Stimulated activated CD4-positive, alpha-beta T cell treated with anti-CD3 and anti-CD28 coated beads, Interleukin-4, amount 100 ng/mL, for 4 hours (primary cell): ENCODE data around the gene R3HDM4.

Source experiments
- DNase-seq, 2 experiments: peaks; one replicate each; pipeline ENCODE4 v3.0.0-alpha.2; 2020

Gene R3HDM4

DNA sequence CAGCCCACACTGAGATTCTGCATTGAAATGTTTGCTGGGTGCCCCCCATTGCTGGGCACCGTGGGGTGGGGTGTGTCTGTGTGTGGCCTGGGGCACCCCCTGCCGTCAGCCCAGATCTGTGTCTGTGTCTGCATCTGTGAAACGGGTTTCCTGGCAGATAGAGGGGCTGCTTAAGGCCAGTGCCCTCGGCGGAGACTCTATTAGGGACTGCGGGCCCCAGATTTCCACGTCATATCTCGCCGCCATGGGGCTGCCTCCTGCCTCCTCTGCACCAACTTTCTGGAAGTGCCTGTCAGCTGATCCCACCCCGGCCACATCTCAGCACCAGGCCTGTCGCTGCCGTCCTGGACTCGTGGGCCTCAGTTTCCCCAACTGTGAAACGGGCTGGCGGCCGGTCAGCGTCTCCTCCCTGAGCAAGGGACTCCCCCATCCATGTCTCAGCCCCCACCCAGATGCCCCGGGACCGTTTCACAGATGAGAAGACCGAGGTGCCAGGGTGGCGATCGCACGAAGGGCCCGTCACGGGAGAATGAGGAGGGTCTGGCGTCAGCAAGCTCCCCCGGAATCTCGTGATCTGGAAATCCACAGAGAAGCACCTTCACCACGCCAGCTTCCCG lies 34.2 kb upstream of the R3HDM4 start:
- DNase-seq, result no peak

DNA sequence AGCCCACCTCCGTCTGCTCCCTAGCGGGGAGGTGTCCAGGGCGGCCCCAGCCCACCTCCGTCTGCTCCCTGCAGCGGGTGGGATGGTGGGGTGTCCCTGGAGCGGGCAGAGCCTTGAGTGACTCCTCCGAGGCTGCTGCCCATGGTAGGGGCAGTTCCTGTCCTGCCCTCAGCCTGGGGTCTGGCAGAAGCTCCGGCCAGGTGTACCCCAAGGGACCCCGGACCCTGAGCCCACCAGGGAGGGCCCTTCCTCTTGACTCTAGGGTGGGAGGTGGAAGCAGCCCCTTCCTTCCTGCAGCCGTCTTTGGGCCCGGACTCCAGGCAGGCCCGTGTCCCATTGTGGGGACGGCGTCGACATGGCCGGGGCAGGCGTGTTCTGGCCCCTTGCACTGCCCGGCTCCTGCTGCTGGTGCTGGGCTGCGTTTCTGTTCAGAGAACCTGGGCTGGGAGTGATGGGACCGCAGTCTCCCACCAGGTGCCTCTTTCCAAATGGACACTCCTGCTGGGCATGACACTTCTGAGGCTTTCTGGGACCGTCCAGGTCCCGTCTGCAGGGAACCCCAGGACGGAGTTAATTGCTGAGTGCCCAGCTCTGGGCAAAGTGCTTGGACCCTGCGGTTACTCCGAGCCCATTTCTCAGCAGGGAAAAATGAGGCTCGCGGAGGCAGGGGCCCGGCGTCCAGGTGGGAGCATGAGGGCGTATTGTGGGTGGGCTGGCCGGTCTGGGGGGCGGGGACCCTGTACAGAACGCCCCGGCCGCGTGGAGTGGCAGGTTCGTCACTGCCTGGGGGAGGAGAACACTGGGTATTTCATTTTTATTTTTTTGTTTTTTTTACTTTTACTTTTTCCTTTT lies 32.6 kb upstream of the R3HDM4 start:
- DNase-seq, result no peak

GRCh38 chr19:944663-945241 lies 31.7 kb upstream of the R3HDM4 start:
- DNase-seq, result no peak

- DNase-seq, result no peak
Observed at GRCh38 chr19:944171-944567, 31.1 kb upstream of the R3HDM4 start.

DNA sequence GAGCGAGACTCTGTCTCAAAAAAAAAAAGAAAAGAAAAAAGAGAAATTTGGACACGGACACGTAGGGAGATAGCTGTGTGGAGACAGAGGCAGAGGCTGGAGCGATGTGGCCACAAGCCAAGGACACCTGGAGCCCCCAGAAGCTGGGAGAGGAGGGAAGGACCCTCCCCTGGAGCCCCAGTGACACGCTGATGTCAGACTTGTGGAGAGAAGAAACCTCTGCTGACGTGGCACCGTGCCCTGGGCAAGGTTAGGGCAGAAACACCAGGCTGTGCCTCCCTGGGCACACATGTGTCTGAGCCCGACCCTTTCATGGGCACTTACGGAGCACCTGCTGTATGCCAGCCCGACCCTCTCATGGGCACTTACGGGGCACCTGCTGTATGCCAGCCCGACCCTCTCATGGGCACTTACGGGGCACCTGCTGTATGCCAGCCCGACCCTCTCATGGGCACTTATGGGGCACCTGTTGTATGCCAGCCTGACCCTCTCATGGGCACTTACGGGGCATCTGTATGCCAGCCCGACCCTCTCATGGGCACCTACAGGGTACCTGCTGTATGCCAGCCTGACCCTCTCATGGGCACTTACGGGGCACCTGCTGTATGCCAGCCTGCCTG lies 30.6 kb upstream of the R3HDM4 start:
- DNase-seq, result no peak

GRCh38 chr19:942133-942645 lies 29.2 kb upstream of the R3HDM4 start:
- DNase-seq, result no peak

DNA sequence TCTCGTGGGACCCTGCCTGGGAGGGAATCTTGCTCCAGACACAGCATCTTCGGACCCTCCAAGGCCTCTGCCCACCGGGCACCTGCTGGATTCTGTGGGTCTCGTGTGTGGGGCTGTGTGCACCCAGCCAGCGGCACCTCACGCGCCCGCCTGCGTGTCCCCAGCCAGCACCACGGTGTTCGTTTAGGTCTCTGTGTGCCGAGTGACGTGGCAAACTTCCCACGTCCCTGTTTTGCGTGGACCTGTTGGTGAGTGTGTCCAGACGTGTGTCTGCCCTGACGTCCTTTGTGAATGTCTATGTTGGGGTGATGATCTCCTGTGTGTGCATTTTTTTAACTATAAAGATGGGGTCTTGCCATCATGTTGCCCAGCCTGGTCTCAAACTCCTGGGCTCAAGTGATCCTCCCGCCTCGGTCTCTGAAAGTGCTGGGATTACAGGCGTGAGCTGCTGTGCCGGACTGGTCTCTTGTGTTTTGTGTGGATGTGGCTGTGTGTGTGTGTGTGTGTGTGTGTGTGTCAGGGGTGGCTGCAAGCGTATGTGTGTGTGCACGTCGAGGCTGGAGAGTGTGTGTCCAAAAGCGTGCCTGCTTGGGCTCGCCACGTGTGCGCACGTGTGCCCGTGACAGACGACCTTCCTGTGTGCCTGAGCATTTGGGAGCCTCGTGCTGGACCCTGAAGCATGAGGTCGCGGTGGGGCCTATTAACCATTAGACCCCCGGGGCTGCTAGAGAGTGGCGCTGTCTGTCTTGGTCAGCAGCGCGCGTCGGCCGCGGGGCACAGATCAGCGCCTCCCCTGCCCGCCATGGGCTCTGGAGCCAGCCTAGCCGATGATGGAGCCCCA lies 28.5 kb upstream of the R3HDM4 start:
- DNase-seq, result no peak

DNA sequence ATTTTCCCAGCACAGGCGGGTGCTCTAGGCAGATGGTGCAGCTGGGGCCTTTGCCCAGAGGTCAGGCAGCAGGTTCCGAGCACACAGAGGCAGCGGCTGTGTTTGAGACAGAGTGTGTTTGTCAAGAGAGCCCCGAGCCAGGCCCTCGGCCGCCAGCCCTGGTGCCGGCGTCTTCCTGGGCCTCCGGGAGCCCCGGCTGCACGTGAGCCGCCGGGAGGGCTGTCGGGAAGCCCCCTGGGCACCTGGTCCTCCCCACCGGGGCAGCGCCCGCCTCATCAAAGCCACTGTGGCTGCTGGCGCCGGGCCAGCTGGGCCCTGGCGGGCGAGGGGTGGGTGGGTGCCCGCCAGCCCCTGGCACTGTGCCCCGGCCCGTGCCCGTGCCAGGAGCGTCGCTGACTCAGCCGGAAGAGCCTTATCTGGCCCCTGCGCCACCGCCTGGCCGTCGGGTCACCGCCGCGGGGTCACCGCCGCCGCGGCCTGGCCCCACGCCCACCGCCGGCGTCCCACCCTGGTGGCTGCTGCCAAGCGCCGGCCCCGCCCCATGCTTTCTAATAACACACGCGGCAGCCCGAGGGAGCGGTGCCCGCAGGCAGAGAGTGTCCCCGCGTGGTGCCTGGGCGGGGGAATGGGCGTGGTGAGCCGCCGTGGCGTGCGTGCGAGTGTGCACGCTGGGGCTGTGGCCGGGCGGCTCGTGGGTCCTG lies 27.7 kb upstream of the R3HDM4 start:
- peak; percentile 62 to 68 for DNase-seq

DNA sequence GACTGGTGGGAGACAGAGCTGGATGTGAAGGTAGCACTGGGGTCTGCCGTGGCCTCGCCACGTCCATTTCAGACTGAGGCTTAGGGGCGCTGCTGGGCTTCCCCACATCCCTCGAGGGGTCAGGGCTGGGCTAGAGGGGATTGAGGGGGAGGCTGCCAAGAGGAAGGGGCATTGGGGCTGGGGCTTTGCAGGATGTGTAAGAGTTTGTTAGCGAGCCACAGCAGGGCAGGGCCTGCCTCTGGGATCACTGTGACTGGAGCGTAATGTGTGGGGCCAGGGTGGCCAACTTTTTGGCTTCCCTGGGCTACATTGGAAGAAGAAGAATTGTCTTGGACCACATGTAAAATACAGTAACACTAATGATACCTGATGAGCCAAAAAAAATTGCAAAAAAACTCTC lies 26.9 kb upstream of the R3HDM4 start:
- DNase-seq, result no peak

- no peak for DNase-seq
Observed at GRCh38 chr19:939439-939838, 26.4 kb upstream of the R3HDM4 start.

DNA sequence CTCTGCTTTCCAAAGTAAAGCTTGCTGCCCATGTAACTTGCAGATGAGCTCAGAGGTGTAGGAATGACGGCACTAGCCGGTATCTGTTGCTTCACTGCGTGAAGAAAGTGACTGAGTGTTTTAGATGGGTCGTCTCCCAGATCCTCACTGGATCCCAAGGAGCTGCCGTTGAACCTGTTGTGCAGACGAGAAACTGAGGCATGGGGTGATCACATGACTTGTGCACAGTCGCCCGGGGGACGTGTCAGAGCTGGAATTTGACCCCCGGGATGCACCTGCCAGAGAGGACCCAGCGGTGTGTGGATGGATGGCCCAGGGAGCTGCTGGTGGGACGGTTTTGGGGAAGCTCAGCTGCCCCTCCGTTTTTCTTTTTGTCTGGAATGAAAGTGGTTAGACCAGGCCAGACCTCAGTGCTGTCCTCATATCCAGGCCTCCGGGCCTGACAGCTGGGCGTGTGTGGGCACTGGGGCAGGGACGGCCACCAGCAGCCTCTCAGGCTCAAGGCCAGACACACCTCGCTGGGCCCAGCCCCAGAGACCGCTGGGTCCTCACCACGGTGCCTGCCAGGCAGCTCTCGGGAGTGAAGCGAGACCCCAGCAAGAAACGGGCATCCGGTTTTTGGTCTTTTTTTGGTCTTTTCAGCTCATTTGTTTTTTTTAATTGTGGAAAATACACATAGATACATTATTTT lies 25.4 kb upstream of the R3HDM4 start:
- DNase-seq, result no peak

DNA sequence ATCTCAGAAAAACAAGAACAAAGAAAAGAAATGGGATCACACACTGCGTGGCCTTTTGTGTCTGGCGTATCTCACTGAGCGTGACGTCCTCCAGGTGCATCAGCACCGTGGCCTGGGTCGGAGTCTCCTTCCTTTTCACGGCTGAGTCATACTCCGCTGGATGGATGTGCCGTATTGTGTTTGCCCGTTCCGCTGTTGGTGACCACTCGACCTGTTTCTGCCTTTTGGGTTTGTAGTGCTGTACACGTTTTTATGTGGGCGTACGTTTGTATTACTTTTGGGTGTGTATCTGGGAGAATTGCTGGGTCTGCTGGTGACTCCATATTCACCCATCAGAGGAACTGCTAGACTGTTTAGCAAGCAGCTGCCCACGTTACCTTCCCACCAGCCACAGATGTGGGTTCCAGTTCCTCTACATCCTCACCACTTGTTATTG lies 24.3 kb upstream of the R3HDM4 start:
- DNase-seq, result peak in 1 of 2 experiments; percentile 63

DNA sequence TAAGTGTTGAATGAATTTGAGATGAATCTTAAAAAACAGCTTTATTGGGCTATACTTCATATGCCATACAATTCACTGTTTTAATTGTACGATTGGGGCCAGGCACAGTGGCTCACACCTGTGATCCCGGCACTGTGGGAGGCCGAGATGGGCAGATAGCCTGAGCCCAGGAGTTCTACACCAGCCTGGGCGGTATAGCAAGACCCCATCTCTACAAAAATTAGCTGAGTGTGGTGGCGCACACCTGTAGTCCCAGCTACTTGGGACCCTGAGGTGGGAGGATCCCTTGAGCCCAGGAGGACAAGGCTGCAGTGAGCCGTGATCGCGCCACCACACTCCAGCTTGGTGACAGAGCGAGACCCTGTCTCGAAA lies 23.1 kb upstream of the R3HDM4 start:
- no peak for DNase-seq

DNA sequence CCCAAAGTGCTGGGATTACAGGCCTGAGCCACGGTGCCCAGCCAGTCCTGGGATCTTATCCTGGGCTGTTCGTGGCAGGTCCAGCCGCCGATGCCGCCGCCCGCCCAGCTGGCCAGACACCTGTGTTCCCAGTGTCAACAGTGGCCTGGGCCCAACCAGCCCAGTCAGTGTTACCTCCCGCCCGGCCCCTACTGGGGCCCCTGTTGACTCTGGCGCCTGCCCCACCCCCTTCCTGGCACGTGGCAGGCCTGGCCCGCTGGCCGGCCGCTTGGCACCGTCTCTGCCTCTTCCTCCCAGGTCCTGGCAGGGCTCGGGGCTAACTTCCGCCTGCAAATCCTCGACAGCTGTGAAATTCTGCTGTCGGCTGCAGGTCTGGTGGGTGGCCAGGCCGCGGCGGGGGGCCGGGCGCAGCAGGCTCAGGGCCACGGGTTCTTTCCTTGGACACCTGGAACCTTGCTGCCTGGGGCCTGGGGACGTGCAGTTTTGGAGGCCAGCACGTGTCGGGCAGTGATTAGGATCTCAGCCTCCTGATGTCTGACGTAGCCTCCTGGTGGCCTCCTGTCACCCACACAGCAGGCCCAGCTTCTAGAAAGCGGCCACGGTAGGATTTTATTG lies 22.0 kb upstream of the R3HDM4 start:
- DNase-seq, result no peak

GRCh38 chr19:934197-934840 lies 21.3 kb upstream of the R3HDM4 start:
- no peak for DNase-seq

- DNase-seq, result no peak
Observed at GRCh38 chr19:933553-933882, 20.5 kb upstream of the R3HDM4 start.

- no peak for DNase-seq
Observed at GRCh38 chr19:932648-933552, 19.9 kb upstream of the R3HDM4 start.

DNA sequence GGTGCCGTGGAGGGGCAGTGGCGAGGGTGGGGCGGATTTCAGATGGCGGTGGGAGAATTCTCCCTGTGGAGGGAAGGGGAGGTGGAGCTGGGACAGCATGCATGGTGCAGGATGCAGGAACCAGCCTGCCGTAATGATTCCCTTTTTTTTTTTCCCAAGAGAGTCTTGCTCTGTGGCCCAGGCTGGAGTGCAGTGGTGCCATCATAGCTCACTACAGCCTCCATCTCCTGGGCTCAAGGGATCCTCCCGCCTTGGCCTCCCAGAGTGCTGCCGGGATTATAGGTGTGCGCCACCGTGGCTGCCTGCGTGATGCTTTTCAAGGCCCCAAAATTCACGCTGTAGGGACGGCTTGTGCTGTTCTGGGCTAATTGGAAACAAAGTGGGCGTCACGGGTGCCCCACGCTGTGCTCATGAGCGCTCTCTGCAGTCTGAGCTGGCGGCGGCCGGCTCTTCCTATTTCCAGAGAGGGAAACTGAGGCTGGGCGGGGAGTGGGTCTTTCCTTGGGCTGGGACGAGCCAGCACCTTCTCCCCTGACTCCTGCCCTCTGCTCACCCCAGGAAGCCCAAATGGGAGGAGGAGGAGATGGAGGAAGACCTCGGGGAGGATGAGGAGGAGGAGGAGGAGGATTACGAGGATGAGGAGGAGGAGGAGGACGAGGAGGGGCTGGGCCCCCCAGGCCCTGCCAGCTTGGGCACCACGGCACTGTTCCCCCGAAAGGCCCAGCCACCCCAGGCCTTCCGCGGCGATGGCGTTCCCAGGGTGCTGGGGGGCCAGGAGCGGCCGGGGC lies 19.0 kb upstream of the R3HDM4 start:
- no peak for DNase-seq

GRCh38 chr19:929891-930258 lies 16.9 kb upstream of the R3HDM4 start:
- DNase-seq, result no peak
